Measurements from ENCODE around the gene ALDOC. TPM values are rescaled to one million over a fixed set of nuclear protein-coding genes. Genes with fewer than 3 reads are reported as not detected.

ALDOC gene
- total RNA-seq, result 73.4 and 75.0 TPM in 2 replicates

- peaks cover 26% of the 10 kb centered on the region for H3K4me1 Mint-ChIP-seq
- CTCF ChIA-PET, result interaction anchor here (0.7 to 1.0 kb wide), 2 partner anchors 29 to 36 kb away, joined by 3 to 4 read pairs; no protein-coding TSS in a partner anchor
- ATAC-seq (ENCODE audit: low read depth) (peak; percentile 99), DNase-seq (peak; percentile 98)
- peaks cover 4% of the 10 kb centered on the region for H3K36me3 Mint-ChIP-seq (ENCODE audit: low read depth)
- peak within 1 kb of the TSS; percentile 79 for H3K4me3 Mint-ChIP-seq
- POLR2A ChIA-PET, result interaction anchor here (0.6 to 3.1 kb wide), 17 partner anchors 8 to 294 kb away, joined by 3 to 58 read pairs (median 4); partner anchors contain the start of genes BLTP2, IFT20, SDF2 and SPAG5
- intact Hi-C loops (cut with micrococcal nuclease), result loop anchor here (1.0 to 2.0 kb wide), 4 partner anchors 10 to 68 kb away; partner anchors contain the start of genes BLTP2 and SPAG5
- no peaks in the 10 kb centered on the region for H3K9me3 Mint-ChIP-seq
- H3K27ac Mint-ChIP-seq, result peak within 1 kb of the TSS; percentile 92
- TF ChIP-seq CTCF (IDR thresholded peaks at IDR 0.05), result no peak
- H3K27me3 Mint-ChIP-seq, result no peaks in the 10 kb centered on the region
Observed at GRCh38 chr17:28576758-28577465, at the start of gene ALDOC. Gene ALDOC, minus strand, starts transcription at chr17:28576895. Its CDS starts 1,363 bp downstream, at chr17:28575532.

- no peaks in the 10 kb centered on the region for H3K27me3 Mint-ChIP-seq
- no peak overlapping the region for H3K27ac Mint-ChIP-seq
- DNase-seq (no peak), ATAC-seq (ENCODE audit: low read depth) (no peak)
- POLR2A ChIA-PET, result no interaction called here
- H3K36me3 Mint-ChIP-seq (ENCODE audit: low read depth), result peaks cover 85% of the 10 kb centered on the region
- CTCF ChIA-PET, result interaction anchor here (0.8 kb wide), 1 partner anchor 1683 kb away, joined by 5 read pairs; no protein-coding TSS in a partner anchor
- no peaks in the 10 kb centered on the region for H3K9me3 Mint-ChIP-seq
- intact Hi-C loops (cut with micrococcal nuclease), result no loop called here
- H3K4me3 Mint-ChIP-seq, result no peak overlapping the region
- no peaks in the 10 kb centered on the region for H3K4me1 Mint-ChIP-seq
- no peak for TF ChIP-seq CTCF (IDR thresholded peaks at IDR 0.05)
Observed at GRCh38 chr17:28624148-28624547, 47.5 kb upstream of the ALDOC start.

GRCh38 chr17:28623696-28624095, 47.0 kb upstream of the ALDOC start:
- ATAC-seq (ENCODE audit: low read depth), result no peak
- CTCF ChIA-PET, result interaction anchor here (0.8 kb wide), 1 partner anchor 1683 kb away, joined by 5 read pairs; no protein-coding TSS in a partner anchor

GRCh38 chr17:28622186-28622585, 45.5 kb upstream of the ALDOC start:
- H3K27ac Mint-ChIP-seq, result no peak overlapping the region
- POLR2A ChIA-PET, result interaction anchor here (0.7 to 1.5 kb wide), 2 partner anchors 21 to 69 kb away, joined by 5 to 6 read pairs; no protein-coding TSS in a partner anchor

More at GRCh38 chr17:28623696-28624095, 47.0 kb upstream of the ALDOC start:
- H3K27me3 Mint-ChIP-seq, result no peaks in the 10 kb centered on the region
- H3K4me1 Mint-ChIP-seq, result no peaks in the 10 kb centered on the region
- intact Hi-C loops (cut with micrococcal nuclease), result no loop called here
- DNase-seq, result no peak
- no peak overlapping the region for H3K4me3 Mint-ChIP-seq
- POLR2A ChIA-PET, result no interaction called here
- no peaks in the 10 kb centered on the region for H3K9me3 Mint-ChIP-seq
- peaks cover 89% of the 10 kb centered on the region for H3K36me3 Mint-ChIP-seq (ENCODE audit: low read depth)
- no peak overlapping the region for H3K27ac Mint-ChIP-seq
- no peak for TF ChIP-seq CTCF (IDR thresholded peaks at IDR 0.05)

More at GRCh38 chr17:28622186-28622585, 45.5 kb upstream of the ALDOC start:
- Mint-ChIP-seq H3K36me3 (ENCODE audit: low read depth) (peaks cover 90% of the 10 kb centered on the region), H3K9me3 (no peaks in the 10 kb centered on the region), H3K4me3 (no peak overlapping the region), H3K27me3 (no peaks in the 10 kb centered on the region), H3K4me1 (no peaks in the 10 kb centered on the region)
- CTCF ChIA-PET, result no interaction called here
- ATAC-seq (ENCODE audit: low read depth) (no peak), DNase-seq (no peak)
- intact Hi-C loops (cut with micrococcal nuclease), result no loop called here
- TF ChIP-seq CTCF (IDR thresholded peaks at IDR 0.05), result no peak

Data from activated B cell treated with CpG ODN at 0.5 μM for 24 hours (primary cell).